ENCODE data around the gene TTI1. TPM values are rescaled to one million over a fixed set of nuclear protein-coding genes. Genes with fewer than 3 reads are reported as not detected.
A peak's percentile ranks its signal among the peaks of the same experiment; 100 is the strongest.

Gene TTI1
- total RNA-seq, 1 experiment from 2014 or later = 54.0 TPM

DNA sequence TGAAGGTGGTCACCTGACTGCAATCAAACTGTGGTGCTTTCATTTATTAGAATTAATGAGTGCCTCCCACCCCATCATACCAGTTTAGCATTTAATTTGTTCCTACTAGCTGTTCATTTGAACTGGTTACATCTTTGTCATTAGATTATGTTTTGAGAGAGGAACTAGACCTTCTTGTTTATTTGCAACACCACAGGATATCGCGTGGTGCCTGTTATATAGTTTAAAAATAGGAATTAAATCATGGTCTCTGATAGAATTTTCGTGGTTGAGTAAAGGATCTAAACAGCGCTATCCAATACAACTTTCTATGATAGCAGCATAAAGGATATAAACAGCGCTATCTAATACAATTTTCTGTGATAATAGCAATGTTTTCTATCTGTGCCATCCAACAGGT, 3.1 kb upstream of the TTI1 start:
- intact Hi-C loops (cut with micrococcal nuclease; ENCODE audit: unreplicated experiment) = no loop called here
- Mint-ChIP-seq H3K27me3 (ENCODE audit: unreplicated experiment) (no peaks in the 10 kb centered on the region), H3K9me3 (ENCODE audit: low read depth, unreplicated experiment) (no peaks in the 10 kb centered on the region), H3K4me3 (ENCODE audit: low read depth, unreplicated experiment) (no peak overlapping the region), H3K36me3 (ENCODE audit: insufficient read depth, unreplicated experiment) (peaks cover 57% of the 10 kb centered on the region), H3K4me1 (ENCODE audit: low read depth, unreplicated experiment) (peaks cover 37% of the 10 kb centered on the region), H3K27ac (ENCODE audit: unreplicated experiment) (no peak overlapping the region)
- CTCF ChIA-PET = no interaction called here
- no peak for DNase-seq
- TF ChIP-seq, protein P1, sequence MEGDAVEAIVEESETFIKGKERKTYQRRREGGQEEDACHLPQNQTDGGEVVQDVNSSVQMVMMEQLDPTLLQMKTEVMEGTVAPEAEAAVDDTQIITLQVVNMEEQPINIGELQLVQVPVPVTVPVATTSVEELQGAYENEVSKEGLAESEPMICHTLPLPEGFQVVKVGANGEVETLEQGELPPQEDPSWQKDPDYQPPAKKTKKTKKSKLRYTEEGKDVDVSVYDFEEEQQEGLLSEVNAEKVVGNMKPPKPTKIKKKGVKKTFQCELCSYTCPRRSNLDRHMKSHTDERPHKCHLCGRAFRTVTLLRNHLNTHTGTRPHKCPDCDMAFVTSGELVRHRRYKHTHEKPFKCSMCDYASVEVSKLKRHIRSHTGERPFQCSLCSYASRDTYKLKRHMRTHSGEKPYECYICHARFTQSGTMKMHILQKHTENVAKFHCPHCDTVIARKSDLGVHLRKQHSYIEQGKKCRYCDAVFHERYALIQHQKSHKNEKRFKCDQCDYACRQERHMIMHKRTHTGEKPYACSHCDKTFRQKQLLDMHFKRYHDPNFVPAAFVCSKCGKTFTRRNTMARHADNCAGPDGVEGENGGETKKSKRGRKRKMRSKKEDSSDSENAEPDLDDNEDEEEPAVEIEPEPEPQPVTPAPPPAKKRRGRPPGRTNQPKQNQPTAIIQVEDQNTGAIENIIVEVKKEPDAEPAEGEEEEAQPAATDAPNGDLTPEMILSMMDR (IDR thresholded peaks at IDR 0.05; ENCODE audit: unreplicated experiment) = no peak
- no TSS peak for BruUV-seq (replicated peaks)

- Mint-ChIP-seq H3K4me3 (ENCODE audit: low read depth, unreplicated experiment) (peak overlapping the region; percentile 78), H3K27me3 (ENCODE audit: unreplicated experiment) (no peaks in the 10 kb centered on the region), H3K9me3 (ENCODE audit: low read depth, unreplicated experiment) (no peaks in the 10 kb centered on the region), H3K27ac (ENCODE audit: unreplicated experiment) (peak overlapping the region; percentile 72), H3K36me3 (ENCODE audit: insufficient read depth, unreplicated experiment) (peaks cover 48% of the 10 kb centered on the region), H3K4me1 (ENCODE audit: low read depth, unreplicated experiment) (peaks cover 49% of the 10 kb centered on the region)
- TF ChIP-seq, protein P1 (IDR thresholded peaks at IDR 0.05; ENCODE audit: unreplicated experiment) = no peak
- intact Hi-C loops (cut with micrococcal nuclease; ENCODE audit: unreplicated experiment) = no loop called here
- BruUV-seq (replicated peaks) = TSS peak; percentile 30
- no peak for DNase-seq
- CTCF ChIA-PET = no interaction called here
Observed at GRCh38 chr20:38034961-38035360, 1.7 kb upstream of the TTI1 start.

DNA sequence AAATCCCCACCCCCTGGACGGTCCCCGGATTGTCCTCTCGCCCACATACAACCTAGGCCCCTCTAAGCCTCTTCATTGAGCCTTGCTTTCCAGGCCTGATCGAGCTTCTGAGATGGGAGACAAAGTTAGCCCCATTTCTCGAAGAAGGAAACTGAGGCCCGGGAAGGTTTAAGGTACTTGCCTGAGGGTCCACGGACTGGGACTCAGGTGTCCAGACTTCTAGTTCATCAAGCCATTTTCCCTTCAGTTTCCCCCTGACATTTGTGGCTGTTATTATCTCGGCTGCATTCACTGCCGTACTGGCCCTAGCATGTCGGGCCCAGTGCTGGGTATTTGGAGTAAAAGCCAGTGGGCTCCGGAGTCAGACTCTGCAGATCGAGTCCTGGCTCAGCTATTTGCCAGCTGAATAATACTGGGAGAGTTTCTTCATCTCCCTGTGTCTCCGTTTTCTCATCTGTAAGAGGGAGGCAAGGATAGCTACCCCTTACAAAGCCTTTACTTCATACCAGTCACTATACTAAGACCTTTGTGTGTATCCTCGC, 923 bp upstream of the TTI1 start:
- Mint-ChIP-seq H3K9me3 (ENCODE audit: low read depth, unreplicated experiment) (no peaks in the 10 kb centered on the region), H3K4me3 (ENCODE audit: low read depth, unreplicated experiment) (peak overlapping the region; percentile 78), H3K4me1 (ENCODE audit: low read depth, unreplicated experiment) (peaks cover 55% of the 10 kb centered on the region), H3K27ac (ENCODE audit: unreplicated experiment) (peak overlapping the region; percentile 72), H3K27me3 (ENCODE audit: unreplicated experiment) (no peaks in the 10 kb centered on the region), H3K36me3 (ENCODE audit: insufficient read depth, unreplicated experiment) (peaks cover 46% of the 10 kb centered on the region)
- no TSS peak for BruUV-seq (replicated peaks)
- TF ChIP-seq, protein P1 (IDR thresholded peaks at IDR 0.05; ENCODE audit: unreplicated experiment) = no peak
- peak; percentile 17 for DNase-seq
- CTCF ChIA-PET = interaction anchor here (1.1 to 1.3 kb wide), 2 partner anchors 10 to 24 kb away, joined by 4 to 5 read pairs; no protein-coding TSS in a partner anchor
- intact Hi-C loops (cut with micrococcal nuclease; ENCODE audit: unreplicated experiment) = no loop called here

GRCh38 chr20:38032585-38033329, 499 bp downstream of the TTI1 start:
- DNase-seq = no peak
- CTCF ChIA-PET = interaction anchor here (0.5 to 1.3 kb wide), 4 partner anchors 11 to 244 kb away, joined by 3 to 5 read pairs (median 3); no protein-coding TSS in a partner anchor
- H3K4me1 Mint-ChIP-seq (ENCODE audit: low read depth, unreplicated experiment) = peaks cover 67% of the 10 kb centered on the region
- H3K36me3 Mint-ChIP-seq (ENCODE audit: insufficient read depth, unreplicated experiment) = peaks cover 46% of the 10 kb centered on the region
- TF ChIP-seq, protein P1 (IDR thresholded peaks at IDR 0.05; ENCODE audit: unreplicated experiment) = no peak
- BruUV-seq (replicated peaks) = TSS peak; percentile 67
- H3K4me3 Mint-ChIP-seq (ENCODE audit: low read depth, unreplicated experiment) = peak overlapping the region; percentile 78
- H3K9me3 Mint-ChIP-seq (ENCODE audit: low read depth, unreplicated experiment) = no peaks in the 10 kb centered on the region
- peak overlapping the region; percentile 72 for H3K27ac Mint-ChIP-seq (ENCODE audit: unreplicated experiment)
- no peaks in the 10 kb centered on the region for H3K27me3 Mint-ChIP-seq (ENCODE audit: unreplicated experiment)
- intact Hi-C loops (cut with micrococcal nuclease; ENCODE audit: unreplicated experiment) = no loop called here
